B cell (primary cell): ENCODE data around the gene FBXO24. TPM values are rescaled to one million over a fixed set of nuclear protein-coding genes. Genes with fewer than 3 reads are reported as not detected.
A peak's percentile ranks its signal among the peaks of the same experiment; 100 is the strongest.

Experiments
- ATAC-seq: fragments of 200-7000 bp; cut with Tn5 transposase; one replicate; pipeline ENCODE4 v1.10.0; 2021; ENCODE audit warnings: low read depth, mild to moderate bottlenecking, moderate number of reproducible peaks, moderate library complexity
- CTCF ChIA-PET: fragments of 350-600 bp; sonication (Branson Sonifier 250); formaldehyde crosslinking; loops from one replicate; lab custom pipeline; 2021; ENCODE audit warnings: antibody characterized with exemption, inconsistent platforms; lab: Charles Lee
- POLR2A ChIA-PET: fragments of 350-600 bp; sonication (Branson Sonifier 250); formaldehyde crosslinking; loops from one replicate; lab custom pipeline; 2021; ENCODE audit warnings: antibody characterized with exemption; lab: Charles Lee
- DNase-seq: peaks from one replicate; pipeline ENCODE4 v3.0.0; 2013
- H2AFZ ChIP-seq: 2 replicates; pipeline ENCODE4 v1.6.1; 2012; ENCODE audit warnings: mild to moderate bottlenecking, low read depth, low read length; ENCODE audit not compliant: insufficient read depth, poor library complexity, severe bottlenecking
- H3K27ac ChIP-seq, 2 donors: 1 replicate in 1 of 2; 2 replicates in 1 of 2; pipeline ENCODE4 v1.5.1; 2012 to 2013; ENCODE audit warnings: low read length in 2 of 2, mild to moderate bottlenecking in 2 of 2, moderate library complexity in 1 of 2
- H3K27me3 ChIP-seq, 4 experiments: fragments of 200-600 bp in 1 of 4; sonication (generic) in 1 of 4; replicated peaks in 1 of 4; 1 replicate in 2 of 4; 2 replicates in 2 of 4; pipeline versions ENCODE4 v1.6.1 to v1.7.0; 2013 to 2016; ENCODE audit warnings: low read length in 3 of 4, mild to moderate bottlenecking in 2 of 4, mixed read lengths in 1 of 4, moderate library complexity in 1 of 4; ENCODE audit not compliant: insufficient read depth in 4 of 4, control insufficient read depth in 3 of 4; ENCODE audit errors: control extremely low read depth in 1 of 4
- H3K36me3 ChIP-seq, 2 experiments: replicated peaks in 1 of 2; 1 replicate in 1 of 2; 2 replicates in 1 of 2; pipeline versions ENCODE4 v1.6.1 to v1.7.1; 2013; ENCODE audit warnings: low read length in 1 of 2; ENCODE audit not compliant: insufficient read depth in 2 of 2, control insufficient read depth in 1 of 2; ENCODE audit errors: control extremely low read depth in 1 of 2, extremely low read depth in 1 of 2
- H3K4me1 ChIP-seq, 2 donors: fragments of 200-600 bp in 1 of 2; sonication (generic) in 1 of 2; 1 replicate in 1 of 2; 2 replicates in 1 of 2; pipeline versions ENCODE4 v1.5.1 to v1.6.1; 2013 to 2017; ENCODE audit warnings: low read length in 2 of 2; ENCODE audit not compliant: control insufficient read depth in 2 of 2, insufficient read depth in 2 of 2
- H3K4me2 ChIP-seq: replicated peaks from 2 replicates; pipeline ENCODE3; 2012; ENCODE audit warnings: mild to moderate bottlenecking, low read depth, low read length; ENCODE audit not compliant: poor library complexity, severe bottlenecking
- H3K4me3 ChIP-seq, 5 experiments: fragments of 200-600 bp in 1 of 5; sonication (generic) in 1 of 5; 1 replicate in 3 of 5; 2 replicates in 2 of 5; pipeline versions ENCODE4 v1.5.1 to v1.7.0; 2011 to 2016; ENCODE audit warnings: low read length in 4 of 5, mild to moderate bottlenecking in 4 of 5, low read depth in 2 of 5, control low read depth in 1 of 5, moderate library complexity in 1 of 5; ENCODE audit not compliant: insufficient read depth in 1 of 5; ENCODE audit errors: control extremely low read depth in 1 of 5, extremely low read depth in 1 of 5
- H3K79me2 ChIP-seq: fragments of 200-600 bp; sonication (generic); one replicate; pipeline ENCODE4 v1.6.0; 2016; ENCODE audit warnings: low read length; ENCODE audit not compliant: control insufficient read depth, insufficient read depth
- H3K9ac ChIP-seq: fragments of 200-600 bp; sonication (generic); 2 replicates; pipeline ENCODE4 v1.6.1; 2017; ENCODE audit warnings: mild to moderate bottlenecking, low read length, moderate library complexity
- H3K9me3 ChIP-seq, 3 donors: one replicate each; pipeline versions ENCODE4 v1.6.1 to v1.7.1; 2013; ENCODE audit warnings: low read length in 2 of 3; ENCODE audit not compliant: control insufficient read depth in 2 of 3, insufficient read depth in 1 of 3; ENCODE audit errors: control extremely low read depth in 1 of 3
- H4K20me1 ChIP-seq: 2 replicates; pipeline ENCODE4 v1.6.0; 2012; ENCODE audit warnings: mild to moderate bottlenecking, low read length; ENCODE audit not compliant: insufficient read depth, control insufficient read depth, poor library complexity, severe bottlenecking
- H3K27ac Mint-ChIP-seq: one replicate; pipeline ENCODE4 v1.8.0; 2021; ENCODE audit warnings: mixed read lengths
- H3K27me3 Mint-ChIP-seq: one replicate; pipeline ENCODE4 v1.8.0; 2021; ENCODE audit warnings: mixed read lengths
- H3K4me1 Mint-ChIP-seq: one replicate; pipeline ENCODE4 v1.8.0; 2021; ENCODE audit warnings: mixed read lengths
- H3K4me3 Mint-ChIP-seq: one replicate; pipeline ENCODE4 v1.8.0; 2021; ENCODE audit warnings: mixed read lengths
- H3K9me3 Mint-ChIP-seq: one replicate; pipeline ENCODE4 v1.8.0; 2022; ENCODE audit warnings: mixed read lengths; ENCODE audit not compliant: insufficient read depth
- CTCF ChIP-seq: fragments of 200-600 bp; IDR thresholded peaks from one replicate; pipeline ENCODE4 v1.8.0; 2022; ENCODE audit warnings: antibody characterized with exemption, mild to moderate bottlenecking
- EZH2 ChIP-seq: IDR thresholded peaks from 2 replicates; pipeline ENCODE4 v1.6.1; 2012; ENCODE audit warnings: borderline replicate concordance, low read depth, mild to moderate bottlenecking, moderate library complexity, low read length; ENCODE audit not compliant: insufficient read depth, poor library complexity, severe bottlenecking
- WGBS: methylation state at CpG from one replicate; pipeline ENCODE4 v1.1.5; 2013; ENCODE audit warnings: missing lambda C conversion rate; ENCODE audit not compliant: insufficient coverage; 5-methylcytosine and 5-hydroxymethylcytosine counted together
- intact Hi-C: fragments of 100-400 bp; cut with micrococcal nuclease; formaldehyde crosslinking; loops from one replicate; pipeline ENCODE4 v1.10.0; 2022
- polyA plus RNA-seq: library from polyadenylated mRNA; depleted of rRNA; stranded (reverse); fragments of >200 nt; gene quantifications from 2 replicates; pipeline ENCODE4 v1.2.3, GENCODE V29; 2012
- total RNA-seq, 2 donors: library from RNA; stranded (reverse); fragments of 120-200 nt in 1 of 2; gene quantifications; 1 replicate in 1 of 2; 2 replicates in 1 of 2; pipeline versions ENCODE4 v1.2.3 to v1.2.4, GENCODE V29; 2013 to 2022

FBXO24 gene
- total and polyA plus RNA-seq, 2 donors (not counting 1 experiment from before 2014, with no cell fraction given) = 1.2 to 1.6 TPM

DNA sequence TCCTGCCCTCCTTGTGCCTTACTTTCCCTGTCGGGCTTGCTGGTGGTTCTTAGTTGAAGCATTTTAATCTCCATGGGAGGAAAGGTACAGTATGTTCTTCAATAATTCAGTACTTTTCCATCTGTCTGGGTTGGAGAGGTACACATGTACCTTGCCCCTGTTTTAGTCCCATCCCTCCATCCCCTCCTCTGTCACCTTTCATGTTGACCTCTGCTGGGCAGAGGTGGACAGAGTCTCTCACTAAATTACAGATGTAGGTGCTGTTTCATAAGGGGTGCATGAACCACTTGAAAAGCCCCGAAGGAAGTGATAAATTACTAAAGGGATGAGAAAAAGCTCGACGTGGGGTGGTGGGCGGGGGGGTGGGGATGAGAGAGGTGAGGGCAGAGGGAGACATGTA, 41.7 kb upstream of the FBXO24 start:
- Histone ChIP-seq H3K9me3 (no peaks in the 10 kb centered on the region), H4K20me1 (no peaks in the 10 kb centered on the region), H3K36me3 (no peaks in the 10 kb centered on the region), H2AFZ (no peak overlapping the region), H3K9ac (no peak overlapping the region), H3K4me2 (no peak overlapping the region), H3K4me1 (peaks cover 39 to 57% of the 10 kb centered on the region in 2 donors), H3K27ac (no peak overlapping the region), H3K79me2 (peaks cover 50% of the 10 kb centered on the region), H3K27me3 (no peaks in the 10 kb centered on the region), H3K4me3 (no peak overlapping the region)
- ATAC-seq (no peak), DNase-seq (no peak)
- CTCF ChIA-PET = interaction anchor here (0.8 to 6.5 kb wide), 3 partner anchors 11 to 146 kb away, joined by 3 to 67 read pairs (median 4); no protein-coding TSS in a partner anchor
- H3K27me3 Mint-ChIP-seq = no peaks in the 10 kb centered on the region
- TF ChIP-seq CTCF (no peak), EZH2 (no peak)
- no peaks in the 10 kb centered on the region for H3K9me3 Mint-ChIP-seq
- H3K27ac Mint-ChIP-seq = no peak overlapping the region
- POLR2A ChIA-PET = no interaction called here
- intact Hi-C loops = no loop called here
- no CpG with 5 or more reads among the region's 5 CpGs for WGBS
- H3K4me3 Mint-ChIP-seq = no peak overlapping the region
- peaks cover 71% of the 10 kb centered on the region for H3K4me1 Mint-ChIP-seq

DNA sequence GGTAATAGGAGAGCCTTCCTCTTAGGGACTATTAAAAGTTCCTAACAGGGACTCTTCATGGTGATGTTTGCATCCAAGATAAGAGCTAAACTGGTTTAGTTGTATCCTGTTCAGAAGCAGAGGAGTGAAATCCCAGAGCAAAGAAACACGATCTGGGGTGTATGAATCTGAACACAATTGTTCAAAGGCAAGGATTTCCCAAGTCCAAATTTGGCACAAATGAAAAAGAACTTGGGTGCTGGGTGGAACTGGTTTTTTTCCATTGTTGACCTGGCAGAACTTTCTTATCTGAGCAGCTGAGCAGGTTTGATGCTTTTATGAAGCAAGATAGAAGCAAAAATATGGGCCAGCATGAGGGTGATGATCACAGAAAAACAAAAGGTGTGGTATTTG, 41.2 kb upstream of the FBXO24 start:
- ChIA-PET CTCF (interaction anchor here (0.8 to 6.5 kb wide), 6 partner anchors 11 to 147 kb away, joined by 3 to 67 read pairs (median 4); no protein-coding TSS in a partner anchor), POLR2A (no interaction called here)
- Histone ChIP-seq H3K9ac (peak overlapping the region; percentile 14), H2AFZ (no peak overlapping the region), H3K4me3 (no peak overlapping the region), H3K79me2 (peaks cover 48% of the 10 kb centered on the region), H4K20me1 (no peaks in the 10 kb centered on the region), H3K27me3 (no peaks in the 10 kb centered on the region), H3K4me2 (peak overlapping the region; percentile 38), H3K27ac (peak overlapping the region in 1 of 2 donors; percentile 12), H3K36me3 (no peaks in the 10 kb centered on the region), H3K9me3 (peaks cover 0 to 3% (median 0%) of the 10 kb centered on the region in 3 donors), H3K4me1 (peaks cover 39 to 58% of the 10 kb centered on the region in 2 donors)
- Mint-ChIP-seq H3K27ac (peak overlapping the region; percentile 43), H3K4me1 (peaks cover 69% of the 10 kb centered on the region), H3K4me3 (peak overlapping the region; percentile 35), H3K27me3 (no peaks in the 10 kb centered on the region), H3K9me3 (no peaks in the 10 kb centered on the region)
- ATAC-seq = no peak
- WGBS = 78% methylated on average over 1 of the region's 1 CpG
- no peak for DNase-seq
- intact Hi-C loops = no loop called here
- TF ChIP-seq CTCF = no peak
